D721Med (cell line): ENCODE measurements around the gene YWHAG.
"Not testable (repeated sequence)": the region's sequence is repeated elsewhere in the genome, so short reads cannot be mapped to it uniquely, and the experiment has no call there.

Source experiments
- DNase-seq: peaks from one replicate; pipeline ENCODE4 v3.0.0; 2011; ENCODE audit warnings: low spot score; ENCODE audit not compliant: insufficient read length
- FAIRE-seq: peaks from 2 replicates; lab custom pipeline; 2011; peaks lifted over from hg19 to GRCh38; lab: Jason Lieb, UNC
- TF ChIP-seq, protein P1 (sequence below): IDR thresholded peaks from 2 replicates; pipeline ENCODE4 v1.5.1; 2012; ENCODE audit warnings: mild to moderate bottlenecking, control low read depth; ENCODE audit not compliant: insufficient read depth; ENCODE audit errors: missing control alignments

The YWHAG gene

GRCh38 chr7:76300166-76300731 is 58.5 kb downstream of the YWHAG start:
- no peak for FAIRE-seq
- DNase-seq, result no peak
- TF ChIP-seq, protein P1, sequence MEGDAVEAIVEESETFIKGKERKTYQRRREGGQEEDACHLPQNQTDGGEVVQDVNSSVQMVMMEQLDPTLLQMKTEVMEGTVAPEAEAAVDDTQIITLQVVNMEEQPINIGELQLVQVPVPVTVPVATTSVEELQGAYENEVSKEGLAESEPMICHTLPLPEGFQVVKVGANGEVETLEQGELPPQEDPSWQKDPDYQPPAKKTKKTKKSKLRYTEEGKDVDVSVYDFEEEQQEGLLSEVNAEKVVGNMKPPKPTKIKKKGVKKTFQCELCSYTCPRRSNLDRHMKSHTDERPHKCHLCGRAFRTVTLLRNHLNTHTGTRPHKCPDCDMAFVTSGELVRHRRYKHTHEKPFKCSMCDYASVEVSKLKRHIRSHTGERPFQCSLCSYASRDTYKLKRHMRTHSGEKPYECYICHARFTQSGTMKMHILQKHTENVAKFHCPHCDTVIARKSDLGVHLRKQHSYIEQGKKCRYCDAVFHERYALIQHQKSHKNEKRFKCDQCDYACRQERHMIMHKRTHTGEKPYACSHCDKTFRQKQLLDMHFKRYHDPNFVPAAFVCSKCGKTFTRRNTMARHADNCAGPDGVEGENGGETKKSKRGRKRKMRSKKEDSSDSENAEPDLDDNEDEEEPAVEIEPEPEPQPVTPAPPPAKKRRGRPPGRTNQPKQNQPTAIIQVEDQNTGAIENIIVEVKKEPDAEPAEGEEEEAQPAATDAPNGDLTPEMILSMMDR, result no peak

DNA sequence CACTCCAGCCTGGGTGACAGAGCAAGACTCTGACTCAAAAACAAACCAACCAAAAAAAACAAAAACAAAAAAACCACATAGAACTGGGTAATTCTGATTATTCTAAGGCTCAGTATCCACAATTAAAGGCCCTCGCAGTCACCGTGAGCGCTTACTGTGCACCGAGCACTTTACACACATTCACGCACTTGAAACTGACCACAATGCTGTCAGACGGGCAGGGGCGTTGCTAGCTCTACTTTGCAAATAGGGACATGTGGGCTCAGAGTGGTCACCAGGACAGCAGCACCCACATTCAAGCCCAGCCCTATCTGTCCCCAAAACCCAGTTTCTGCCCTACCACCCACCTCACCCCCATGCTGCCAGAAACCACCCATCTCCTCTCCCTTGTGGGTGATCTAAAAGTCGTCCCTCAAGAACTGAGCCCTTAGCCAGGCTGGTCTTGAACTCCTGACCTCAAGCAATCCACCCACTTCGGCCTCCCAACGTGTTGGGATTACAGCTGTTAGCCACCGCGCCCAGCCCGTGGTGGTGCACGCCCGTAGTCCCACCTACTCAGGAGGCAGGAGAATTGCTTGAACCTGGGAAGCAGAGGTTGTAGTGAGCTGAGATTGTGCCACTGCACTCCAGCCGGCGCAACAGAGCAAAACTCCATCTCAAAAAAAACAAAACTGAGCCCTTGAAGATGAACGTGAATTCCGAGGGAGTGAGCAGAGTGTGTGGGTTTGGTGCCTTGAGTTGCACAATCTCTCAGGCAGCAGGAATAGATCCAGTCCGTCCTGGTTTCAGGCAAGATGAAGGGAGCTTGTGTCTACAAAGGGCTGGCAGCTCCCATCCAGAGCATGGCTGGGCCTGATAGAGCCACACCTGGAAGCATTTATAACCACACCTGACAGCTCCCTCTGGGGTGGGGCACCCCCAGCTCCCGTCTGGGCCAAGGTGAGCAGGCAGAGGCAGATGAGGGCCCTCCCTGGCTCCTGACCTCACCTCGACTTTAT is 61.7 kb downstream of the YWHAG start:
- no peak for FAIRE-seq
- DNase-seq, result no peak
- TF ChIP-seq, protein P1, result no peak

DNA sequence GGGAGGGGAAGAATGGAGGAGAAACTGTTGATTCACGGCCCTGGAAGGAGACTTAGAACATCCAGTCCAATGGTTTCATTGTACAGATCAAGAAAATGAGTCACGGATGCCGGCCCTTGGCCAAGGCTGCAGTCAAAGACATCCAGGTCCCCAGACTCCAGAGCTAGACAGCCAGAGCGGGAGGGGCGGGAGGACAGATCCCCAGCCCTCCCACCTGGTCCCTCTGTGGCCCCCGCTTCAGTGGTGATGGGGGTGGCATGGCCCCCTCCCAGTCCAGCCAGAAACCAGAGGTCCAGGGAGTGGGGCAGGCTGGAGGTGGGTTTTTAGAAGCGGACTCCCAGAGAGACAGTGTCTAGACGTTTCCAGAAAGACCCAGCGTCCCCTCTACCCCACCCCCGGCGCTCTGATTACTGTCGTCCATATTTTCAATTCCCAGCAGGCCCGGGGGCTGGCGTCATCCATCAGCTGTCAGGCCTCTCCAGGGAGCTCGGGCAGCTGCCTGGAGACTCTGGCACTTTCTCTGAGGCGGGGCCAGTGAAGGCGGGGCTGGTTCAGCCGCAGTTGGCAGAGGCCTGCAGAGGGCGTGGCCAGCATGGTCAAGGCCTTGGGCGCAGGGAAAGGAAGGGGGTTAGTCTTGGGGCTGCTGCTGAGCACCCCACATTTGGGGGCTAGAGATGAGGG is 64.3 kb downstream of the YWHAG start:
- FAIRE-seq (no peak), DNase-seq (peak; percentile 67)
- TF ChIP-seq, protein P1, result no peak

GRCh38 chr7:76293407-76293901 is 65.3 kb downstream of the YWHAG start:
- TF ChIP-seq, protein P1, result no peak
- DNase-seq (no peak), FAIRE-seq (no peak)

GRCh38 chr7:76292911-76293310 is 65.9 kb downstream of the YWHAG start:
- DNase-seq, FAIRE-seq: not testable (repeated sequence)

DNA sequence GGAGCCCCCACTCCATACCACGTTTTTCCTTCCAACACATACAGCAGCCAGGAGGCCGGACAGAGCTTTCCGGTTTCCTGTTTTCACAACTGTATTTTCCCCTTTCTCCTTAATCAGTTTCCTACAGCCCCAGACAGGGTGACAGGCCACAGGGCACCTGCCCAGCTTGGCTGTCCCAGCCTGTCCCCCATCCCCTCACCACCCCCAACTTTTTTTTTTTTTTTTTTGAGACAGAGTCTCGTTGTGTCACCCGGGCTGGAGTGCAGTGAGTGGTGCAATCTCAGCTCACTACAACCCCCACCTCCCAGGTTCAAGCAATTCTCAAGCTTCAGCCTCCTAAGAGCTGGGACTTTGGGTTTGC is 66.6 kb downstream of the YWHAG start:
- FAIRE-seq (no peak), DNase-seq (no peak)
- TF ChIP-seq, protein P1, result no peak
